Measurements from ENCODE around the gene NUTF2. TPM values are rescaled to one million over a fixed set of nuclear protein-coding genes. Genes with fewer than 3 reads are reported as not detected.

Gene NUTF2
- total and polyA plus RNA-seq, 9 donors = 35.9 to 105 (median 67.8) TPM

- 30 to 43% (median 35%) methylated on average over 3 of the region's 3 CpGs for WGBS, 3 donors
- TF ChIP-seq POLR2A (IDR thresholded peaks at IDR 0.05) (no peak), EP300 (IDR thresholded peaks at IDR 0.05) (no peak), CTCF (IDR thresholded peaks at IDR 0.05) (no peak)
- Histone ChIP-seq H3K4me3 (no peak overlapping the region), H3K27ac (peak overlapping the region in 1 of 2 donors; percentile 66), H3K27me3 (no peaks in the 10 kb centered on the region), H3K4me1 (ENCODE audit: insufficient read depth) (peaks cover 16% of the 10 kb centered on the region), H3K36me3 (no peaks in the 10 kb centered on the region), H3K9me3 (no peaks in the 10 kb centered on the region)
- intact Hi-C loops (cut with DNase I) = no loop called here
- peak in 1 of 5 donors; percentile 53 for DNase-seq
These were observed 50.5 kb downstream of the NUTF2 start for GRCh38 chr16:67897231-67897630.

GRCh38 chr16:67901734-67902133, 55.0 kb downstream of the NUTF2 start:
- H3K36me3 ChIP-seq = no peaks in the 10 kb centered on the region
- intact Hi-C loops (cut with DNase I) = no loop called here
- H3K27me3 ChIP-seq = no peaks in the 10 kb centered on the region
- no peak overlapping the region for H3K27ac ChIP-seq
- H3K4me1 ChIP-seq (ENCODE audit: insufficient read depth) = peaks cover 5% of the 10 kb centered on the region
- no peak for DNase-seq
- no peak overlapping the region for H3K4me3 ChIP-seq
- WGBS, 3 donors = 88 to 93% (median 93%) methylated on average over 5 of the region's 5 CpGs
- TF ChIP-seq EP300 (IDR thresholded peaks at IDR 0.05) (no peak), CTCF (IDR thresholded peaks at IDR 0.05) (no peak), POLR2A (IDR thresholded peaks at IDR 0.05) (no peak)
- no peaks in the 10 kb centered on the region for H3K9me3 ChIP-seq

- TF ChIP-seq POLR2A (IDR thresholded peaks at IDR 0.05) (no peak), EP300 (IDR thresholded peaks at IDR 0.05) (no peak), CTCF (IDR thresholded peaks at IDR 0.05) (no peak)
These were observed 56.1 kb downstream of the NUTF2 start for GRCh38 chr16:67902831-67903230.

GRCh38 chr16:67907397-67908180, 60.9 kb downstream of the NUTF2 start:
- TF ChIP-seq CTCF (IDR thresholded peaks at IDR 0.05) (no peak), EP300 (IDR thresholded peaks at IDR 0.05) (no peak), POLR2A (IDR thresholded peaks at IDR 0.05) (no peak)
- Histone ChIP-seq H3K4me3 (no peak overlapping the region), H3K9me3 (no peaks in the 10 kb centered on the region), H3K36me3 (no peaks in the 10 kb centered on the region), H3K27ac (no peak overlapping the region), H3K4me1 (ENCODE audit: insufficient read depth) (peaks cover 2% of the 10 kb centered on the region), H3K27me3 (no peaks in the 10 kb centered on the region)
- WGBS, 3 donors = 89 to 96% (median 90%) methylated on average over 11 of the region's 11 CpGs
- DNase-seq = no peak
- intact Hi-C loops (cut with DNase I) = no loop called here

More at GRCh38 chr16:67902831-67903230, 56.1 kb downstream of the NUTF2 start:
- WGBS, 3 donors = 23 to 55% (median 34%) methylated on average over 4 of the region's 4 CpGs
- Histone ChIP-seq H3K4me3 (no peak overlapping the region), H3K9me3 (no peaks in the 10 kb centered on the region), H3K27me3 (no peaks in the 10 kb centered on the region), H3K27ac (no peak overlapping the region), H3K4me1 (ENCODE audit: insufficient read depth) (peaks cover 2% of the 10 kb centered on the region), H3K36me3 (no peaks in the 10 kb centered on the region)
- no peak for DNase-seq
- intact Hi-C loops (cut with DNase I) = no loop called here
